Left hindlimb (tissue), 1 donor: Measurements from ENCODE around the gene EPPIN.
"Not testable (repeated sequence)": the region's sequence is repeated elsewhere in the genome, so short reads cannot be mapped to it uniquely, and the experiment has no call there.

ENCODE experiments used
- DNase-seq: peaks from one replicate; pipeline ENCODE4 v3.0.0-alpha.2; 2018

Gene EPPIN

GRCh38 chr20:45547206-45547770, at the start of gene EPPIN:
TSS of gene EPPIN (minus strand) at chr20:45547401. CDS start at chr20:45547357, 44 bp downstream.
- DNase-seq, result no peak

- no peak for DNase-seq
These were observed 48.0 kb upstream of the EPPIN start for GRCh38 chr20:45595235-45595634.

- no peak for DNase-seq
These were observed 46.3 kb upstream of the EPPIN start for GRCh38 chr20:45593498-45593897.

- no peak for DNase-seq
These were observed 45.5 kb upstream of the EPPIN start for GRCh38 chr20:45592574-45593189.

- no peak for DNase-seq
These were observed 42.5 kb upstream of the EPPIN start for GRCh38 chr20:45589725-45590124.

GRCh38 chr20:45588800-45589199, 41.6 kb upstream of the EPPIN start:
- no peak for DNase-seq

- not testable (repeated sequence) for DNase-seq
These were observed 38.8 kb upstream of the EPPIN start for GRCh38 chr20:45585986-45586385.

GRCh38 chr20:45584294-45584693, 37.1 kb upstream of the EPPIN start:
- not testable (repeated sequence) for DNase-seq

- DNase-seq, result no peak
These were observed 36.3 kb upstream of the EPPIN start for GRCh38 chr20:45583502-45583901.

- no peak for DNase-seq
These were observed 34.5 kb upstream of the EPPIN start for GRCh38 chr20:45581702-45582101.

- DNase-seq, result no peak
These were observed 32.0 kb upstream of the EPPIN start, which contains the start of gene WFDC8 for GRCh38 chr20:45579184-45579583. TSS of gene WFDC8 (minus strand) at chr20:45579284. CDS start at chr20:45579247, 37 bp downstream.

- no peak for DNase-seq
These were observed 31.0 kb upstream of the EPPIN start for GRCh38 chr20:45578231-45578630.

GRCh38 chr20:45576995-45577394, 29.8 kb upstream of the EPPIN start:
- no peak for DNase-seq

- no peak for DNase-seq
These were observed 28.7 kb upstream of the EPPIN start for GRCh38 chr20:45575931-45576330.

- not testable (repeated sequence) for DNase-seq
These were observed 22.4 kb upstream of the EPPIN start for GRCh38 chr20:45569650-45570049.

GRCh38 chr20:45564760-45565276, 17.6 kb upstream of the EPPIN start:
- DNase-seq, result no peak

- DNase-seq, result no peak
These were observed 8.0 kb upstream of the EPPIN start for GRCh38 chr20:45555198-45555597.

GRCh38 chr20:45552456-45552855, 5.3 kb upstream of the EPPIN start:
- no peak for DNase-seq

GRCh38 chr20:45550765-45551164, 3.6 kb upstream of the EPPIN start:
- no peak for DNase-seq

- DNase-seq, result no peak
These were observed 1.2 kb upstream of the EPPIN start for GRCh38 chr20:45548410-45548809.

GRCh38 chr20:45545754-45546453, 1.3 kb downstream of the EPPIN start:
- DNase-seq, result no peak

- DNase-seq, result no peak
These were observed 1.9 kb downstream of the EPPIN start for GRCh38 chr20:45545351-45545750.

- DNase-seq, result no peak
These were observed 7.8 kb downstream of the EPPIN start, which contains the start of gene WFDC6 for GRCh38 chr20:45539382-45539781. TSS of gene WFDC6 (minus strand) at chr20:45539482. CDS start at chr20:45539407, 75 bp downstream.
